Iris pigment epithelial cell (primary cell): Measurements from ENCODE around the gene APOA1.

ENCODE experiments used
- DNase-seq: peaks from one replicate; pipeline ENCODE4 v3.0.0-alpha.2; 2011; ENCODE audit warnings: low read depth

The APOA1 gene

DNA sequence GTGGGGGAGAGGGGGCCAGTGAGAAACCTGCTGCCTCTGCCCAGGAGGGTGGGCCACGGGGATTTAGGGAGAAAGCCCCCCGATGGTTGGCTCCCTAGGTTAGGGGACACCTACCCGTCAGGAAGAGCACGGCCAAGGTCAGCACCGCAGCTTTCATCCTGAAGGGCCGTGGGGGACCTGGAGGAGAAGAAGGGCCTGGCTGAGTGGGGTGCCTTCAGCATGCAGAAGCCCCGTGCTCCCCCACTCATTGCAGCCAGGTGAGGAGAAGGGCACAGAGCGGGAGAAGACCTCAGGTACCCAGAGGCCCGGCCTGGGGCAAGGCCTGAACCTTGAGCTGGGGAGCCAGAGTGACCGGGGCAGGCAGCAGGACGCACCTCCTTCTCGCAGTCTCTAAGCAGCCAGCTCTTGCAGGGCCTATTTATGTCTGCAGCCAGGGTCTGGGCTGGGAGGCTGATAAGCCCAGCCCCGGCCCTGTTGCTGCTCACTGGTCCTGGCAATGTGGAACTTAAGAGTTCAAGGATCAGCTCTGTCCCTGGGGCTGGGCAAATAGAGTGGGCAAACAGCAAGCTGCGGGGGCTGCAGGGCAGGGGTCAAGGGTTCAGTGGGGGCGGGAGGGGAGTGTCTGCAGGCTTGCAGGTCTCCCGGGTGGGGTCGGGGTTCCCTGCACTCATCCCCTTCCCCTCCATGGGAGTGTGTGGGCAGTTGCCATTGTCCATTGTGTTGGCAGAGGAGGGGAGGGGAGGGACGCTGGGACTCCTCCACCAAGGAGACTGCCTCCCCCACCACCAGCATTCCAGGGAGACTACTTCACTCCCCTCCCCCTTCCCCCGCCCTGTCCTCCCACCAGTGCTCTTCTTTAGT lies at the start of gene APOA1:
Gene APOA1, minus strand, starts transcription at position 392 of the 861 bp plus-strand sequence. Its CDS starts 235 bp downstream, at position 157.
- DNase-seq: no peak

DNA sequence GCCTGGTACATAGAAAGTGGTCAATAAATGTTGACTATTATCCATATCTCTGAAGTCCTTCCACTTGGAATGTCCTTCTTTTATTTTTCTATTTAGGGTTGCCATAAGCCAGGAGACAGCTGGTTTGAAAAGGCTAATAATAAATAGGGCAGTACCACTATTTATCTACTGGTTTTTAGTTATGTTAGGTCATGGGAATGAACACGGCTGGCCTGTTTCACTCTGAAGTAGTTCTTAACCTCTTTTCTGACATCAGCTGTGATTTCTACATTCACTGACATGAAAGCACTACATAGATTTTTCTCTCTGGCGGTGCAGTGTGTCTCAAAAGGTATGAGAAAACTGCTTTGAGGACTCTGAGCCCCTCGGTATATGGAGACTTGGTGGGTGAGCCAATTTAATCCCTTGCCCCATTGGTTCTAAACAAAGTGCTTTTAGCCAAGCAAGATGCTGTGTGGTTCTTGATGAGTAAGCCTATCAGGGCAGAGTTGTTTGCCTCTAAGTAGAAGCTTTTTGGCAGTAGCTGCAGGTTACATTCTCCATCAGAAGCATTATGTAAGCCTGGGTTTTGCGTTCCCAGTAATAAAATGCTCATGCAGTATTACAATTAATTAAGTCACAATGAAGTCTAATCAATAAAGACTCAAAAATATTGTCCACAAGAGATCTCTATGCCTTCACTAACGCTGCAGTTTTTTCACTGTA lies 48.7 kb upstream of the APOA1 start:
- DNase-seq: peak; percentile 78

DNA sequence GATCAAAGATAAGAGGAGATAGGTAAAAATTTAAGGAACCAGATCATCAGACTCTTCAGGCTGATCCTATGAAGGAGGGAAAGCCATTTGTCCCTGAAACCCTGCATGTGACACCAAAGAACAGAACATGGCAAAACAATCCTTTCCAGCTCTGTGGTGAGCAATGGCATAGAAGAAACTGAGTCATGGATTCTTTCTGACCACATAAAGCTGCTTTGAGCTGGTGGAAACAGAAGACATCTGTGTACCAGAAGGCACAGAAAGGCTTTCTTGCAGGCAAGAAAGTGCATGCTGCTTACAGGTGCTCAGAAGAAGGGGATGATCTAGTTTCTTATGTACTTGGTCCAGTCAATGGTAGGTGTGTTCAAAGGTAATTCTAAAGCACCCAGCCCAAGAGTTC lies 45.0 kb upstream of the APOA1 start:
- peak; percentile 83 for DNase-seq

DNA sequence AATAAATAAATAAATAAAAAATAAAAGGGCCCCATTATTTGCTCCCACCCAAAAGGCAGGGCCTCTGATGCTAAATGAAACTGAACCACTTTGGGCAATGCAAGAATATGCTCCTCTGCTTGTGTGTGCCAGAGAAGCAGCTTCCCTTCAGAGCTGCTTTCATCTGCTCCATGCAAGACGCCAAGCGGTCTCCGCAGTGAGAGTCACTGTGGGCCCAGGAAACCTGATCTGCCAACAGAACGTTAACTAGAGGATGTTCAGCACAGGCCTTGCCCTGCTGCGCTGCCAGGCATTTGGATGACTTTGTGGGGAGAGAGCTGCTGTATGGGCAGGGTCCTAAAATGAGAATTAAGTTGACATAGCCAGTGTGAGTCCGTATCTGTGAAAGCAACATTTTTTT lies 43.7 kb upstream of the APOA1 start:
- no peak for DNase-seq

DNA sequence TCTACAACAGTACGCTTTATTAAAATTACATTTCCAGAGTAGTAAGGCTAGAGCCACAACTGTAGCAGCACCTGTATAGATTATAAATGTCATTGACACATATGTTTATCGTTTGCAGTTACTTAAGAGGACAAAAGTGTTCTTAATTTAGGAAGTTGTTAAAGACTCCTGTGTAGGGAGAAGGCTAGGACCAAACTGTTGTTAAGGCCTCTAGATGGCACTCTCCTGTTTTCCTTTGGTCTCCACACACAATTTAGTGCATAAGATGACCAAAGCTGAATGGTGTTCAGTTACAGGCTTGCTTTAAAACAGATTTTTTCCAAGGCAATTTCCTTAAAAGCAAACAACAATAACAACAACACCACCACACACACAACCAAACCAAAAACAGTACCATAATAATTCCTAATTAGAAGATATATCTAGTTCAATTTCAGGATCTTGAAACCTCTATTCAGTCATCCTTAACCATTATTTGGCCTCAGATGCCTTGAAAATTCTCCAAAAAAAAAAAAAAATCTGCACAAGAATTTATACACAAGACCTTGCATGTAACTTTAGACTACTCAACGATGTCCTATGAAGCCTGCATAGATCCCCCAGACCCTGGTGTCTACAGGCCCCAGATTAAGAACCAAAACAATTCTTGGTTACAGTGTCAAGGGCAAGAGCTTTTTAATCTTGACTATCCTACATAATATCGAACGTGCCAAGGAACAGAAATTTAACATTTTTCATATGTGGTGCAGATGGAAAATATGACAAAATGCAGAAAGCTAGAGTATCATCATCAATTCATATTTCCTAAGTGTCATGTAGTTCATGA lies 42.6 kb upstream of the APOA1 start:
- DNase-seq: peak; percentile 83

DNA sequence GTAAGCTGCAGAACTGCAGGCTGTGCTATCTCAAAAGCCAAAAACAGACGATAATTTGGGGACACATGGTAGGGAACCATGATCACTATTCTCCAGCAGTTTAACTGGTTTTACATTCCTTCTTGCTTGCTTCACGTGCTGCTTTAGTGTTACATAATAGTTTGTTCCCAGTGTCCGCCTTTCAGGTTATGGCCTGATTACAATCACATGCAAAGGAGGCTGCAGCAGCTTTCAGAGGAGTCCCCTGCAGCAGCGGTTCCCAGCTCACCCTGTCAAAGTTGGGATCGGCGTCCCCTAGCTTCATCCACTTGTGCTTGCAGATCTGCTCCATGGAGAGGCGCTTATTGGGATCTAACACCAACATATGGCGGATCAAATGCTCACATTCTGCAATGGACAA lies 39.2 kb upstream of the APOA1 start:
- DNase-seq: no peak

DNA sequence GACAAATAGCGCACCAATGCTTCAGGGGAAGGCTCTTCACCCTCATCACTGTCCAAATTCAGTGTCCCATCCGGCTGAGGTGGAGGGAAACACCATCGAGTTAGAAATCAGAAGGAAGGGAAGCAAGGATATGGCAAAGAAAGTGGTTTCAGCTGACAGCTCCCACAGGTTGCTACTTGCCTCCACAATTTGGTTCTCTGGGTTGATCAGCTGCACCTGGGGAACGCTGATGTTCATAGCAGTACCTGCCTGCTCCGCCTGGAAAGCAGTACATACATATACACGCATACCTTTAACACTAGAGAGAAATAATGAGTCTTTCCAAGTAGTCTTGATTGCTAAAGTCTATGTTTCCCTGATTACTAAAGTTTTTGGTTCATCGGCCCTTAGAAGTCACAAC lies 37.8 kb upstream of the APOA1 start:
- DNase-seq: no peak

DNA sequence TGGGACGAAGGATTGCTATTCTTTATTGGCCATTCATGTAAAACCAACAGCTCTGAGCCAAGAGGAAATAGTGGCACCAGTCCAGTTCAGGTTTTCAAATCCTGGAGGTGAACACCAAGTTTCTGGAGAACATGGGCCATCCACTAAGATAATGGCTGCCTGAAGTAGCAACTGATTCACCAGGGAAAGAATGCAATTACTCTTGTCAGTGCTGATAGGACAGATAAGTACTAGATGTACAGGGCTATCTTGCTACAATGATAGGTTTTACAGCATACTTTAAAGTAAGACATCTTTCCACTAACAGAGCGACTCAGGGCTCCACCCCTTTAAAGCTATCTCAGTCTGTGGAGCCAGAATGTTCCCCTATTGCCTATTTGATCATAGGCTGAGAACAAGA lies 36.8 kb upstream of the APOA1 start:
- peak; percentile 63 for DNase-seq

DNA sequence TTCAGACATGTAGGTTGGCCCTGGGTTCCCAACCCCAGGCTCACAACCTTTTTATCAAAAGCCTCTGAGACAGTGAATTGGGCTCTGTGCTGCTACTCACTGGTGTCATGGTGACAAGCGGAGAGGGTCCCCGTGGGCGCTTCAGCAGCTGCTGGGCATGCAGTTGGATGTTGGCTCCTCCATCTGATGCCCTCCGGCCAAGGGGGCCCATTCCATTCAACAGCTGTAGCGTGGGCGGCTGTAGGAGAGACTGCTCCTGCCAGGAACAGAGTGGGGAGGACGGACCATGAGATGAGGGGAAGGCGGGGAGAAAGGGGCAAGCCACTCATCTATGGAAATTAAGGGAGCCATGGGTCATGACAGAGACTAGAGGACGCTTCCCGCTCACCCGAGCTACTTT lies 36.0 kb upstream of the APOA1 start:
- DNase-seq: no peak

DNA sequence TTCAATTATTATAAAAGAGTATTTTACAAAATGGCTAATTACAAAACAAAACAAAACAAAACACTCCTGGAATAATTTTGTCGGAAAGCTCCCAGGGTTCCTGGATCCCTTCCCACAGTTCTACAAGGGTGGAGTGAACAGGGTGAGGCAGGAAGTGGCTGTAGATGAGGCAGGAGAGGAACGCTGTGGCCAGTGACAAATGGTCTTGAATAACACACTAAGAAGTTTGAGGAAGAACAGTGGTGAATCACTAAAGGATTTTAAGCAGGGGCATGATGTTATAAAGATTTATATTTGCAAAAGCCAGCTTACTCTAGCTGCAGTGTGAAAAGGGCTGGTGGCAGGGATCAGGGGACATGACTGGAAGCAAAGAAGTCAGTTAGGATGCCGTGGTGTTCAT lies 33.8 kb upstream of the APOA1 start:
- DNase-seq: peak; percentile 84

DNA sequence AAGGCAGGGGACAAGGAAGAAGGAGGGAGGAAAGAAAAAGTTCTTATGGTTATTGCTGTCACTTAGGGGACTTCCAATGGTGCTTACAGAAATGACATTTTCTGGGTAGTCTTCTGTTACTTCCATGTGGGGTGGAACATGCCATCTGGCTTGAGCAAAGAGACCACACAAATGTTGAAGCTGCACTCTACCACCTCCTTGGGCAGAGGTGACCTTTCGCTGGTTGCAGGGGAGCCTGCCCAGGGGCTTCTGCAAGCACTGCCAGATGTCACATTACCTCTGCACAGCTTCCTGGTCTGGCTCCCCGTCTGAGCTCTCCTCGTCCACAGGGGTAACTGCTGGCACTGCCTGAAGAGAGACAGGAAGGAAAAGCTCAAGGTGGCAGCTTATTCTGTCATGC lies 32.6 kb upstream of the APOA1 start:
- DNase-seq: no peak

DNA sequence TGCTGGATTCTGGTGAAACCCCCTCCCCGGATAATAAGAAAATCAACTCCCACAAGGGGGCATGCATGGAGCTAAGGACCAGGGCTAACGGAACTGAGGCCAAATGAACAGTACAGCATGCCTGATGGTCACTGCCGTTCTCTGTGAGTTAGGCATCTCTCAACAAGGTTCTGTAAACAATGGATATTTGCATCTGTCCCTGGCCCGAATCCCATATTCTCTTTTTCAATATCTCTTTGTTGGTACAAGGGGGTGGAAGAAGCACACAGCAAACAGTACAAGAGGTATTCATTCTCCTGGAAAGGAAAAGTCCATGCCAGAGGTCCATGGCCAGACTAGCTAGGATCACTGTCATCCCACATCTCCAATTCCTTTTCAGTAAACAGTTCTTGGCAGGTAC lies 32.2 kb upstream of the APOA1 start:
- no peak for DNase-seq

DNA sequence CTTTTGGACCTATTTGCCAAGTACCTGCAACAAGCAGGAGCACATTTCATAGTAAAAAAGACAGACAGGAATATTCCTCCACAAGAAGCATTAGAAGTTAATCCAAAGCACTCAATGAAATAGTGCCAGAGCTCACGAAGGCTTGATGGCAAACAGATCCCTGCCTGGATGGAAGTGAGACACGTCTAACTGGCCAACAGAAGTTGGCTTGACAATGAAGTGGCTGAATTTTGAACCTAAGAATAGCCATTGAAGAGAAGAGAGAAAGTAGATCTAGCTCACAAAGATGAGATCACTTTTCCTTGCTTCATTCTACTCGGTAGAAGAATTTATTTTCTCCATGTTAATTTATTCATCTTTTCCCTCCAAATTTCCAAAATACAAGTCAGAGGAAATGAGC lies 30.6 kb upstream of the APOA1 start:
- no peak for DNase-seq

DNA sequence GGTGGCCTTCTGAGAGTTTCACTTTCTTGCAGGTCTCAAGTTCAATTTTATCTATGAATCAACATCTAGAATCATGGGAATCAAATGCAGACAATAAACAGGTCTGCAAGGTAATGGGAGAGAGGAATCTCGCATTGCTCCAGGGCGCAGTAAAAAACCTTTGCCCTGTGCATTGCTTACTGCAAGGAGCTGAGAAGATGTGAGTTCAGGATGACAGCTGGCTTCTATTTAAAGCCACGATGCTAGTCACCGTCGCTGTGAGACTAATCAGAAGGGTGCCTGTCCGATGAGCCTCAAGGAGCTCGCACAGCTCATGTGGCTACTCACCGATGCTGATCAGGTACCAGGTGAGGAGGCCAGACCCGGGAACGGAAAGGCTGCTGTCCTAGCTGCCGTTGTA lies 30.2 kb upstream of the APOA1 start:
- DNase-seq: no peak

DNA sequence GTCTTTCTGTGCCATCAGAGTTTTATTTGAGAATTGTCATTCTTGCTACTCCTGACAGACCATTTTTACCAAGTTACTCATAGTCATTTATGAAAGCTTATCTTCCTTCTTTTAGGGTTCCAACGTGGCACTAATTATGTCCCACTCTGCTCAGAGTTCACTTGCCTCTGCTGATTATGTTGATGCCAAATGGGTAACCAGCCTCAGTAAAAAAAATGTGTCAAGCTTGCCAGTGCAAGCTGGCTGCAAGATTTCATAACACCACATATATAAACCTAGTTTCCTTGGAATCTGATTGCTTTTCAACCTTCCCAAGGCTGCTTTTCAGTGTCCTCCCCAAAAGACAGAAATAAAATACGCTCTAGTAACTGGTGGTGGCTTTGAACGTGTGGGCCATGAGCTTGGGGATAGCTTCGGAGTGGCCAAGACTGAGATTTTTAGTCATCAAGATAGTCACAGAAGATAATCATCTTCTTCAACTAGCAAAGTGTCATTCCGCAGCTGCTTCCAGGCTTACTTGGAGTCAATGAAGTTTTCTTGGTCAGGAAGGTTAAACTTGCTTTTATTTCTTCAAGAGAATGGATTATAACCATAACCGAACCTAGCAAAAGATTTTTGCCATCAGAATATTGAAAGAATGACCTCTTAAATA lies 29.5 kb upstream of the APOA1 start:
- DNase-seq: no peak

DNA sequence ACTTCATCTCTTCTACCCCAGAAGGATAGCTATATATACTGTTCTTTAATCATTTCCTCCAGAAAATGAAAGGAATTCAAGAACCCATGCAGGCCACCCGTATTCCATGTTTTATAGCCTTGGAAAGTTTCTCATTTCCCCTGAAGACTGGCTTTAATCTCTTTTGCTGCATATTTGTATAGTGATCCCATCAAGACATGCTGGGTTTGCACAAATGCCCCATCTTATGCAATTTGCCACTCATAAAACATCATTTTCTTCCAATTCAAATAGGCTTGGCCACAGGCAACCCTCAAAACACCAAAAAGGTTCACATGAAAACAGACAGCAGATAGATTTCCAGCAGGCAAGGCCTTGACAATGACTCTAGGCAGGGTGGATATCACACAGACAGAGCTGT lies 28.3 kb upstream of the APOA1 start:
- peak; percentile 30 for DNase-seq

DNA sequence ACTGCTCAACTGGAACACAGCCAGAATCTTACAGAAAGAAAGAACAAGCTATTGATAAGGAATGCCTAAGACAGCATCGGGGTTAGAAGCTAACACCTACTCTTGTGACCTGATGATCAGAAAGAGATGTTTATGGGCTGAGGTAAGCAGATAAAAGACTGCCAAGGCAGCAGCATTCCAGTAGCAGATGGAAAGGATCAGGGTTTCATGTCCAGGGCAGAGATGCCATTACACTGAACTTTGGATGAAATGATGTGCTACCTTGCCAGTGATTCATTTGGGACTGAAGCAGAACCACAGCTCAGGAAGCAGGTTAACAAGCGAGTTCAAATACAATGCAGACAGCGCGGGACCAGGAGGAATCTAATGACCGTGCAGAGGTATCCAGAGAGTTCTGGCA lies 27.1 kb upstream of the APOA1 start:
- no peak for DNase-seq

DNA sequence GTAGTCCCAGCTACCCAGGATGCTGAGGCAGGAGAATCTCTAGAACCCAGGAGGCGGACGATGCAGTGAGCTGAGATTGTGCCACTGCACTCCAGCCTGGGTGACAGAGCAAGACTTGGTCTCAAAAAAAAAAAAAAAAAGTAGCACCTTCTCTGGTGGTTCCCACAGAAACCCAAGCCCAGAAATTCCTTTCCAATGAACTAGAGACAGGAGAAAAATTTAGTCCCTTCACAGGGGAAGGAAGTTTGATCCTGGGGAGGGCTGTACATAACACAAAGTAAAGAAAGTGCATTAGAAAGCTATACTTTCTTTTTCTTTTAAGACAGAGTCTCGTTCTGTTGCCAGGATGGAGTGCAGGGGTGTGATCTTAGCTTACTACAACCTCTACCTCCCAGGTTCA lies 25.5 kb upstream of the APOA1 start:
- DNase-seq: no peak

DNA sequence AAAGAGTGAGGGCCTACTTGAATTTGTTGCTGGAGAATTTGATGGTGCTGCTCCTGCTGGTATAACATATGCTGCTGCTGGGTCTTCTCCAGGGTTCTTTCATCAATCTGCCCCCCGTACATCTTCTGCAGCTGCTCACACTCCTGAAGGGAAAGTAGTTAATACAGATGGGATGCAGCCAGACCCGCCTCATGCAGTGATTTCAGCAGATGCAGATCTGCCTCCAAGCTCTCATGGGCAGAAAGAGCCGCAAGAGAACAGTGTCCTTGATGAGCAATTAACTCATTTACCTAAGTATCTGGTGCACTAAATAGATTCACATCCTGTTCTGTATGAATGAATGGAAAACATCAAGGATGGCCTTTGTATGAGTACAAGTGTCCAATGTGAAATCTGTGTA lies 24.8 kb upstream of the APOA1 start:
- no peak for DNase-seq

DNA sequence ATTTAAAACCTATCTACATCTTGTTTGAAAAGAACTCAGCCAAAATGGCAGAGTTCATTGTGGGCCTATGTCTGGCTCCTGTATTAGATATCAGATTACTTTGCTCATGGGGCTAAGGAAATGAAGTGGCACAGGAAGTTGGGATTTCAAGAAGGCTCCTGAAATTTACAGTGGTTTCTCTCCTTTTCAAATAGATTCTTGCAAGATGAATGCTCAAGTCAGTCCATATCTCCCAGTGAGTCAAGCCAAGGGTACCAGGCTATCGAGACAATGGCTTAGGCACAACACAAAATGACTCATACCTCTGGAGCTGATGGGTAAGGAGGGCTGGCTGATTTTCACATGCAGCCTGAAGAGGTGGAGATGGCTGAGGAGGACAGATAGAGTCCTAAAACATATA lies 24.1 kb upstream of the APOA1 start:
- DNase-seq: peak; percentile 76

DNA sequence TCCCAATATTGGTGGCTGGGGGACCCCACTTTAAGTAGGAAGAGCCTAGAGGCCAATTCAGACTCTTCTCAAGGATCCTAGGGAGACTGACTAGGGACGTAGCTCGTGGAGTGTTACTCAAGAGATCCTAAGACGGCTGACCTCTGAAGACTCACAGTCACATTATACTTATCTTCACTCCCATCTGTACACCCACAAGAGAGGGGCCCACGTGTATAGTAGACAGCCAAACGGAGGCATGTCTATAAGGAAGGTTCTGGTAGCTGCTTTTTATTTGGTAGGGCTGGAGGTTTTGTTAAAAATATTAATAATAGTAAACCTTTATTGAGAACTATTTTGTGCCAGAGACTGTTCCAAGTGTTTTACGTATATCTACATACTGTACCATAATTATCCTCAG lies 22.9 kb upstream of the APOA1 start:
- no peak for DNase-seq

DNA sequence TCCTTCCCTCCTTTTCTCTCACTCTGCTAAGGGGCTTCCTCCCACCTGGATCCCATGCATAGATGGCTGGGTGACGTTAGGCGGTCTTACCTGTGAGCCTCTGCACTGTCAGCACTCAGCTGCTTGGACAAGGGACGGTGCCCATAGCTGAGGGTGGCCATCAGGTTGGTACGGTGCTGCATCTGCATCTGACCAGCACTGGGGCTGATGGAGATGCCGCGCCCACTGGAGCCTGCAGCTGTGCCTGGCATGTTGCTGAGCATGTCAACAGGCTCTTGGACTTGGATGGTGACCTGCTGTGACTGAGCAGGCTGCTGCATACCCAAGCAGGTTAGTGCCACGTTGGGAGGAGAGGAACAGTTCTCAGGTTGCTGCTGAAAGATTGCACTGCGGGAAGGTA lies 21.8 kb upstream of the APOA1 start:
- no peak for DNase-seq
